DMS153 treated with DMSO at 0.1 percent for 48 hours (cell line): ENCODE measurements around the gene ARHGEF16.

Source experiments
- DNase-seq: peaks from one replicate; lab custom pipeline; 2025; ENCODE audit not compliant: unreplicated experiment; lab: John Stamatoyannopoulos, UW

Gene ARHGEF16

DNA sequence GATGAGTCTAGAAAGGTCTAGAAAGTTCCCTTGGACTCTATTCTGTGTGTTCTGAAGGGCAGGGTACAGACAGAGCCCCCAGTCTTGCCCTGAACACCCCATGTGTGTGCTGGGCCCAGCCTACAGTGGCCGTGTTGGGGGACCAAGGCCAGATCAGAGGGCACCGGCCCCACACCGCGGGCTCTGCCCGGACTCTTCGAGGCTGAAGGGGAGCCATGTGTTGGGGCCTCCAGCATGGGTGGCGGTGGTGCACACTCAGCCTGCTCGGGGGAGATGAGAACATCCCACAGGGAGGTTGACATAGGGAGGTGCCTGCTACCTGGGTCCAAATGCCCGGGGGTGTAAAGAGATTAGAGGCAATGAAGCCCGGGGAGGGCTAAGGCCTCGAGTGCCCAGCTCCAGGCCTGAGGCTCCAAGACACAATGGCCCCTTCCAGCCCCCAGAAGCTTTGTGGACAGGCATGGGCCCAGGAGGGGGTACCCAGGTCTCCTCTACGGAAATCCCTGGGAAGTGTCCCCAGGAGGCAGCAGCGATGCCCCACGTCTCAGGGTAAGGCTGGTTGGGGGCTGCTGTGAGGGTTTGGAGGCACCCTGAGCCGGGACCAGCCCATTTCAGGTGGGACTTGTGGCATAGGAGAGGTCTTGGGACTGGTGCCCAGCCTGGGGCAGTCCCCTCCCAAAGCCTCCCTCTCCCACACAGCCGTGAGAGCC, 12.1 kb downstream of the ARHGEF16 start:
- DNase-seq = no peak

DNA sequence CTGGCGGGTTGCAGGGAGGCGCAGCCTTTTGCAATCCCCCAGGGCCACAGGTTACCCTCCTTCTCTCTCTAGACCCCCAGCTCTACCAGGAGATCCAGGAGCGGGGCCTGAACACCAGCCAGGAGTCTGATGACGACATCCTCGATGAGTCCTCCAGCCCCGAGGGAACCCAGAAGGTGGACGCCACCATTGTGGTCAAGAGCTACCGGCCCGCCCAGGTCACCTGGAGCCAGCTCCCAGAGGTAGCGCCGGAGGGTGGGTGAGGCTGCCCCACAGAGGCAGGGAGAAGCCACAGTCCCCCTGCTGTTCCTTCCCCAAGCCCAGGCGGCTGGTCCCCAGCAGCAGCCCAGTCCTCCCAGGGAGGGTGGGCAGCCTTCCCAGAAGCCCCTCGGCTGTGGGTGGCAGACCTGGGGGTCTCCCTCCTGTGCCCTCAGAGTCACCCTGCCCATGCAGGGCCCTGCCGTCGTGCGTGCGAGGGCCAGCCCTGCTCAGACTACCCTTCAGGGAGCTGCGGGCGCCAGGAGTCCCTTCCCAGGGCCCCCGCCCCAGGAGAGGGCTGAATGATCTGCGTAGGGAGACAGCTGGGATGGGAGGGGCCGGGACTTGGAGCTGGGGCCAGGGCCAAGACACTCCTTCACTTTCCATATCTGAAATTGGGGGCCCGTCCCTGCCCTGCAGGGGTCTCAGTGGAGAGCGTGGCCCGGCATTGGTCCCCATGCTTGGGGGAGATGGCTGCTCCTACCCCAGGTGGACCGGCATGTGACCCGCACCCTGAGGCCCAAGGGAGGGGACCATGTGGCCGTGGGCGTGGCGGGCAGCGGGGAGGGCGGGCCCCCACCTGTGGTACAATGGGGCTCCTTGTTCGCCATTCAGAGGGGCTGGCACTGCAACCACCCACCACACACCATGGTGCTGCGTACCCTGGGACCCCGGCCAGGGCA, 12.9 kb downstream of the ARHGEF16 start:
- no peak for DNase-seq

DNA sequence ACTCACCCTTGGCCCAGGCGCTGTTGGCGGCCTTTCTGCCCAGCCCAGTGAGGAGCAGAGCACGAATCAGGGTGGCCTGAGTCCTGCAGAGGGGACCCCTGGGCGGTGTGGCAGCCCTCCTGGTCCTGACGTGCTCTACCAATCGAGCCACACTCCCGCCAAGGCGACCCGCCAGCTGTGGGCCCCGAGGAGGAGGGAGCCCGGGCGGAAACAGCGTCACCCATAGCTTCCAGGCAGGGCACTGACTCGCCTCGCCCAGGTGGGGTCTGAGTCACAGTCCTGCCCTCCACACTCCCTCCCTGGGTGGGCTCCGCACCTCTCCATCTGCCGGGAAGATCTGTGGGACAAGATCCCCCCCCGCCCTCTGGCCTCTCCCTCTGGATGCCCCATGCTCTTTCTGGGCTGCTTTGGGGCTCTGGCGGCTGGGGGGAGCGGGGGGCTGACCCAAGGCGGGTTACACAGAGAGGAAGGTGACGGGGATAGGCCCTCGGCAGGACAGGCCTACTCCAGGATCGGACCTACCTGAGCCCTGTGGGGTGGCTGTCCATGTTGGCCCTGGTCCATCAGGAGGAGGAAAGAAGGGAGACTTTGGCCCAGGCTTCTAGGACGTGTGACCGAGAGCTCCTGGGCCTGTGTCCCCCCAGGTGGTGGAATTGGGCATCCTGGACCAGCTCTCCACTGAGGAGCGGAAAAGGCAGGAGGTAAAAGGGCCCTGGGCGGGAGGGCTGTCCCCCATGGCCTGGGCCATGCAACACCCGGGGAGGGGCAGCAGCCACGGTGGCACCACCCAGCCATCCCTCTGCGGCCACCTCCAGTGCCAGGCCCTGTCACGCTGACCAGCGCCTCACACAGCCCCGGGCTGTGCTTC, 14.0 kb downstream of the ARHGEF16 start:
- no peak for DNase-seq

DNA sequence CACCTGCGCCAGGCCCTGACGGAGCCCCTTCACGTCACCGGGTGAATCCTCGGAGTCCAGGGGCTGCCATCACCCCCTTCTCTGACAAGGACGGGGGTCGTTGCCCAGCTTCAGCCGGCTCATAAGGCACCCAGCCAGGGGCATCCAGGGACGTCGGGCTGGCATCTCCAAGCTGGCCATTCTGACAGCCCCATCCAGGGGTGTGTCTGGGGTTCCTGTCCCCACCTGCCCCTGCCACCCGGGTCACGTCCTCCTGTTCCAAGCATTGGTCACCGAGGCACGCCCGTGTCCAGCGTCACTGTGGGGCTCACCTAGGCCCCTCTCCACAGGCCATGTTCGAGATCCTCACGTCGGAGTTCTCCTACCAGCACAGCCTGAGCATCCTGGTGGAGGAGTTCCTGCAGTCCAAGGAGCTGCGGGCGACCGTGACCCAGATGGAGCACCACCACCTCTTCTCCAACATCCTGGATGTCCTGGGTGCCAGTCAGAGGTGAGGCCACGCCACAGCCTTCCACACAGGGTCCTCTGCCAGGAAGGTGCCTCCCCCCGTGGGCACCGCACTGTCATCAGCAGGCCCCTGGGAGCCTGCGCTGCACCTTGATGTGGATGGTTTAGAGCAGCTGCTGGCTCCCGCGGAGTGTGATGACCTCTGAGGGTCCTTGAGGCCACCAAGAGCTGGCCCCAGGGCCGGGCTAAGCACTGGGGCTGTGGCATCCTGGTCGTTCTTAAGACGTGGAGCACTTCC, 14.8 kb downstream of the ARHGEF16 start:
- no peak for DNase-seq

DNA sequence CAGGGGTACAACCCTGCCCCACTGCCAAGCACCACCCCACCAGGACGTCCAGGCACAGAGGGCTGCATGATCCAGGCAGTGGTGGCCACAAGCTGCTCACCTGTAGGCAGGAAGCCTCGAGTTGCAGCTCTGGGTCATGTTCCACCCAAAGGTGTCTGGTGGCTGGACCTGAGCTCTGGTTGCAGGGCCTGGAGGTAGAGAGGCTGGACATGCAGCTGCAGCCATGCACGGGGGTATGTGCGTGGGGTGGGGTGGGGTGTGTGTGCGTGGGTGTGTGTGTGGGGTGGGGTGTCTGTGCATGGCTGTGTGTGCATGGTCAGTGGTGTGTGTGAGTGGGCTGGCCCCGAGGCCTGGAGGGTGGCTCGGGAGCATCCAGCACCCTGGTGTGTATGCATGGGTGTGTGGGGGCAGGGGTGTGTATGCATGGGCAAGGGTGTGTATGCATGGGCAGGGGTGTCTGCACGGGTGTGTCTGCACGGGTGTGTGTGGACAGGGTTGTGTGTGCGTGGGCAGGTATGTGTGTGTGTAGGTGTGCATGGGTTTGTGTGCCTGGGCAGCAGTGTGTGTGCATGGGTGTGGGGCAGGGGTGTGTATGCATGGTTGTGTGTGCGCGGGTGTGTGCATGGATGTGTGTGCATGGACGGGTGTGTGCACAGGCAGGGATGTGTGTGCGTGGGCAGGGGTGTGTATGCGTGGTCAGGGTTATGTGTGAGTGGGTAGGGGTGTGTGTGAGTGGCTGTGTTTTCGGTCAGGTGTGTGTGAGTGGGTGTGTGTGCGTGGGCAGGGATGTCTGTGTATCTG, 15.6 kb downstream of the ARHGEF16 start:
- DNase-seq = no peak

DNA sequence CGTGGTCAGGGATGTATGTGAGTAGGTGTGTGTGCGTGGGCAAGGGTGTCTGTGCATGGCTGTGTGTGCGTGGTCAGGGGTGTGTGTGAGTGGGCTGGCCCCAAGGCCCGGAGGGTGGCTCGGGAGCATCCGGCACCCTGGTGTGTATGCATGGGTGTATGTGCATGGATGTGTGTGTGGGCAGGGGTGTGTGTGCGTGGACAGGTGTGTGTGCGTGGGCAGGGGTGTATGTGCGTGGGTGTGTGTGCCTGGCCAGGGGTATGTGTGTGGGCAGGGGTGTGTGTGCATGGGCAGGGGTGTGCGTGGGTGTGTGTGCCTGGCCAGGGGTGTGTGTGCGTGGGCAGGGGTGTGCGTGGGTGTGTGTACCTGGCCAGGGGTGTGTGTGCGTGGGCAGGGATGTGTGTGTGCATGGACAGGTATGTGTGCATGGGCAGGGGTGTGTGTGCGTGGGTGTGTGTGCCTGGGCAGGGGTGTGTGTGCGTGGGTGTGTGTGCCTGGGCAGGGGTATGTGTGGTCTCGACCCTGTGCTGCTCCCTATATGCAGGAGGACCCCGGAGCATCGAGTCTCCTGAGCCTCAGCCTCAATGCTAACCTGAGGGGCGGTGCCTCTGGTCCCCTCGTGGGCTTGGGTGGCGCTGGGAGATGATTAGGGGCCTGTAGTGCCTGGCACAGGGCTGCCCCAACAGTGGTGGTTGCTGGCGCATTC, 16.3 kb downstream of the ARHGEF16 start:
- DNase-seq = no peak

DNA sequence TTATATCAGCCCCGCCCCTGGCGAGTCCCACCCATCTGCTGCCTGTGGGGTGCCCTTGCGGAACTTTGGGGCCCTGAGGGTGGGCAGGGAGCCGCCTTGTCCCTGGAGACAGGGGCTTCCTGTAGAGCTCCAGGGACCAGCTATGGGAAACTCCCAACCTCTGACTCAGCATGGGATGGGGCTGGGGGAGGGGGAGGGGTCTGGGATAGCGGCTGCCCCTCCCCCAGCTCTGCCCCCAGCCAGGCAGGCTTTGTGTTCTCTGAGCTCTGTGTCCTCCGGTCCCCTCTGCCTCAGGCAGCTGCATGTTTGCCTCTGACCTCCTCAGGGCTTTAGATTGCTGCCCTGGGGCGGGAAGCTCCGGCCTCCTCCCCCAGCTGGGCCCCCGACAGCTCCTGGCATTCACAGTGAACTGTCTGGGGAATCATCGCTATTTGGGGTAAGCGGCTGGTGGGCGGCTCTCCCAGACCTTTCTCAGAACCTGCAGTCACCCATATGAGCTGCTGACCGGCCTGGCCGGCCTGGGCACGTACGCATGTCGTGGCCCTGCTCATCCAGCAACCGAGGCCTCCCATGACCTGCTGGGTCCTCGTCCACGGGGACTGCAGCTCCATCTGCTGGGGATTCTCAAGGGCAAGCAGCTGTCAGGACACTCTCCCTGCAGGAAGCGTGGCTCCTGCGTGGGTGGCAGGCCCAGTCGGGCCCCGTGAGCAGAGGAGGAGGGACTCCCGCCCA, 17.1 kb downstream of the ARHGEF16 start:
- no peak for DNase-seq

DNA sequence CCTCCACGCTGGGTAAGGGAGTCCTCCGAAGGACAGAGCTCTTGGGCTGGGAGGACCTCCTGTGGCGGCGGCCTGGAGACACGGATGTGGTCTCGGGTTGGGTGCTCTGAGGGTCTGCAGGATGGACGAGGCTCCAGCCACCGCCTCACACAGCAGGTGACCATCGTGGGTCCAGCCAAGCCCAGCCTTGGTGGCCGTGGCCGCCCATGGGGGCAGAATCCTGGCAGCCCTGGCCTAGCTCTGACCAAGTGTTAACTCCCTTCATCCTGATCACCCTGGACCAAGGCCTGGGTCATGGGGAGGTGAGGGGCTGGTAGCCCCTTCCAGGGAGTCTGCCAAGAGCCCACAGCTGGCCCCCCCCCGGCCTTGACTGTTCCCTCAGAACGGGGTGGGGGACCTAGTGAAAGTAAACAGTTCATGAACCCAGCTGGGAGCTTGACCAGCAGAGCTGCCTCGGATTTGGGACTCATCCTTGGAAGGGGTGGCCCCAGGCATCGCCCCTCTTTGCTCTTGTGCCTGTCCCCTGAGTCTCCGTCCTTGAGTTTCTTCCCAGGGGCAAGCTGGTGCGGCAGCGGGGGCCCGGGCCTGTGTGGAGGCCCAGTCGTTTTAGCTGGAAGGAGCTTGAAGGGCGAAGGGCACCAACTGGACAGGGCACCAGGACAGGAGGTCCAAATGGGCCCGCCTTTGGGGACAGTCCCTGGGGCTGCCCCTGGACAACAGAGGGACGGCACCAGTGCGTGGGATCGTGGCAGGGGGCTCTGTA, 17.8 kb downstream of the ARHGEF16 start:
- DNase-seq = no peak

DNA sequence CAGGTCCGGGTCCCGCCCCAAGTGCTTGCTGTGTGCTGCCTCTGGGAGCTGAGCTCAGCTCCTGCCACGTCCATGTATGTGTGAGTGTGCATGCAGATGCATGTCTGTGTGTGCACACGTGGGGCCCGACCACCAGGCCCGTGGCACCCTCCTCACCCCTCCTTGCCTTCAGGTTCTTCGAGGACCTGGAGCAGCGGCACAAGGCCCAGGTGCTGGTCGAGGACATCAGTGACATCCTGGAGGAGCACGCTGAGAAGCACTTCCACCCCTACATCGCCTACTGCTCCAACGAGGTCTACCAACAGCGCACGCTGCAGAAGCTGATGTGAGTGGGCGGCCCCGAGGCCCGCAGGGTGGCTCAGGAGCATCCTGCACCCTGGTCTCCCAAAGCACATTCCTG, 18.4 kb downstream of the ARHGEF16 start:
- DNase-seq = no peak

DNA sequence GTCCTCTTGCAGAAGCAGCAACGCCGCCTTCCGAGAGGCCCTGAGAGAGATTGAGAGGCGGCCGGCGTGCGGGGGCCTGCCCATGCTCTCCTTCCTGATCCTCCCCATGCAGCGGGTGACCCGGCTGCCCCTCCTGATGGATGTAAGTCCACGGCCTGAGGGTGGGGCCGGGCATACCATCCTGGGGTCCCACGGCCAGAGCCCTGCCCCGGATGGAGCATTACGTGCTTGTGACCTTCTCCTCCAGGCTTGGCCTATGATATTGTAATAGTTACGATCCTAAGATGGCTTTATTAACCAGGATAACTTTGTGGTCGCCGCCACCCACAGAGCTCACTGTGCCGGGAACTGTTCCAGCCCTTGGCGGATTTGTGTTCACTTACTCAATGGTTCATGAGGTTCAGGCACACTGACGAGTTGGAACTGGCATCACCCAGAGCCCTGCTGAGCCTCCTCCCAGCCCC, 18.9 kb downstream of the ARHGEF16 start:
- no peak for DNase-seq

DNA sequence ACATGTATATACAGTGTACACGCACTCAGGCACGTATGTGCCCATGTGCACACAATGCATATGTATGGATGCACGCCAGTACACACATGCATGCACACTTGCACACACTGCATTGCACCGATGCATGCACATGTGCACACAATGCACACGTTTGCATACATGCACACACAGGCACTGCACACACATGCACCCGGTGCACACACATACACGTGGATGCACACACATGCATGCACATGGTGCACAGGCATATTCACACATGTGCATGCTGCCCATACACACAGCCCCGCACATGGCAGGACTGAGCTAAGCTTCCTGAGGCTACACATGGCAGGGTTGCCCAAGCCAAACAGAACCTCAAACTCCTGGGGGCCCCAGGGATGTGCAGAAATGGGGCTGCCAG, 19.6 kb downstream of the ARHGEF16 start:
- DNase-seq = no peak

DNA sequence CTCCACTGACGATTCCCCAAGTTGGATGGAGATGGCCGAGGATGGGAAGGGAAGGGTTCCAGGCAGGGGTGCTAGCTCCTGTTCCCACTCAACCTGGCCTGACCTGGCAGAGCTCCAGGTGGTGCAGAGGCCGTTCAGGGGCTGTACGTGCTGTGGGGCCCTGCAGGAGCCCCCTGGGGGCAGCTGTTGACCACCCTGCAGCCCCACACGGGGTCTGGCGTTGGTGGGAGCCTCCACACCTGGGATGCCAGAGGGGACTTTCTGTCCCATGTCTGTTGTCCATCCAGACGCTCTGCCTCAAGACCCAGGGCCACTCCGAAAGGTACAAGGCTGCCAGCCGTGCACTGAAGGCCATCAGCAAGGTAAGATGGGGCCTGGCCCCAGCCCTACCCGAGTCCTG, 20.0 kb downstream of the ARHGEF16 start:
- DNase-seq = no peak

DNA sequence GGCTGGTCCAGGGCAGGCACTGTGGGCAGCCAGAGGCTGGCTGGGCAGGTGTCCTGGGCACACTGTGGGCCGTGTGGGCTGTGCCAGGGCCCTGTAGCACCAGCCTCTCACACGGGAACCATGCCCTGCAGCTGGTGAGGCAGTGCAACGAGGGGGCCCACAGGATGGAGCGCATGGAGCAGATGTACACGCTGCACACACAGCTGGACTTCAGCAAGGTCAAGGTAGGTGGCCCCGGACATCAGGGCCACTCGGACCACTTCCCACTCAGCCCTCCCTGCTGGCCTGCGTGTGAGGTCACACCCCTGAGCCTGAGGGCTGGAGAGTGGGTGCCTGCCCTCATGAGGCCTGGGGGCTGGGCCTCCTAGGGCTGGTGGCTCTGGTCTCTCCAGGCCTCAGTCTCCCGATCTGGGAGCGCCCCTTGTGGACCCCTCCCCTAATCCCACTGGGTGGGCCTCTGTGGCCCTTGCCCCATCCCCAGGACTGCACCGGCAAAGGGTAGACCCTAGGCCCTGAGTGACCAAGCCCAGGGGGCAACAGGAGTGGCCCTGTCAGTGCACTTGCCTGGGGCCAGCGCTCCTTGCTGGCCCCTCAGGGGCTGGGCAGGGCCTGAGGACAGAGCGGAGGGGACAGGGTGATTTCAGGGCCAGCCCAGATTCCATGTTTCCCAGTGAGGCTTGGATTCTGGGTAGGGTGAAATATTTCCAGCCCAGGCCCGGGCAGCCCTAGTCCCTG, 21.5 kb downstream of the ARHGEF16 start:
- DNase-seq = no peak

DNA sequence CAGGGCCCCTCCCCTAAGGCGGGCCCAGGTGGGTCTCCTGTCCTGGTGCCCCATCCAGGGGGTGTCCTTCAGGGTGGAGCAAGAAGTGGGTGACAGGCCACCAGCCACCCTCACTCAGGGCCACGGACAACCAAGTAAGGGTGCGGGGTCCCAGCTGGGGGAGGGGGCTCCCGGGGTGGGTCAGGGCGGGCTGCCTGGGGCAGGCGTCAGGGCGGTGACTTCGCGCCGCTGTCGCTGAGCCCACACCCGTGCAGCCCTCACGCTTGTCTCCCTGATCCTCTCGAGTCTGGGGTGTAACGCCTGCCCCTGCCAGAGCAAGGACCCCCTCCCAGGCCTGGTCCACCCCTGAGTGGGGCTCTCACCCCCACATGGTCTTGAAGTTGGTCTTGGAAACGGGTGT, 22.2 kb downstream of the ARHGEF16 start:
- DNase-seq = no peak

DNA sequence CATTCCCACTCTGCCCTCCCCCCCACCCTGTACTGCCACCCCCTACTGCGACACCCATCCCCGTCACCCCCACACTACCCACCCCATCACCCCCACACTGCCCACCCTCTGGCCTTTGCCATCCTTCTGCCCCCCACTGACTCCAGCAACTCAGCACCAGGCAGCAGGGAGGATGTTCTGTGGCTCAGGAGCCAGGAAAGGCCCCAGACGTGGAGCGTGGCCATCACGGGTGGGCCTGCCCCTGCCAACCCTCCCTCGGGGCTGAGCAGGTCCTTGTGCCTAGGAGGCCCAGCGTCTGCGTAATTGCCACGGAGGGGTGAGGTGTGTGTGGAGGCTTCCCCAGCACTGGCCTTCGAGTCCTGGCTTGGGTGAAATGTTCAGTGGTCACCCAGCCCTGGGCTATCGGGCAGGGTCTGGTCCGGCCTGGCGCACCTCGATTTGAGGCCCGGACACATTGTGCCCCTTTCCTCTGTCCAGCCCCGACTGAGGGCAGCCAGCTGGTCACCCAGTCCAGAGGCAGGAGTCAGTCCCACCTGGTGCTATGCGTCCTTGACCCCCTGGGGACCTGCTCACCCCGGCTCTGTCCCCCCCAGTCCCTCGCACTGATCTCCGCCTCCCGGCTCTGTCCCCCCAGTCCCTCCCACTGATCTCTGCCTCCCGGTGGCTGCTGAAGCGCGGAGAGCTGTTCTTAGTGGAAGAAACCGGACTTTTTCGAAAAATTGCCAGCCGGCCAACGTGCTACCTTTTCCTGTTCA, 23.0 kb downstream of the ARHGEF16 start:
- no peak for DNase-seq

DNA sequence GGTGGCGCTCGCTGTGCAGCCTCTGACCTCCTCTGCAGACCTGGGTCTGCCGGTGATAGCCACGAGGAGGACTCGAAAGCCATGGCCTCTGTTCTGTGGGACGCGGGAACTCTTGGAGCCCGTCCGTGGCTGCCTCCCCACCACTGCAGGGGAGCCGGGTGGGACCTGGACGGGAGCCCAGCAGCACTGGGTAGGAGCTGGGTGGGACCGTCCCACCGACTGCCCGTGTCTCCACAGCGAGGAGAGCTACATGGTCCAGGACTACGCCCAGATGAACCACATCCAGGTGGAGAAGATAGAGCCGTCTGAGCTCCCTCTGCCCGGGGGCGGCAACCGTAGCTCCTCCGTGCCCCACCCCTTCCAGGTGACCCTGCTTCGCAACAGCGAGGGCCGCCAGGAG, 23.7 kb downstream of the ARHGEF16 start:
- no peak for DNase-seq
